ENCODE data around the gene HOXD4.

DNA sequence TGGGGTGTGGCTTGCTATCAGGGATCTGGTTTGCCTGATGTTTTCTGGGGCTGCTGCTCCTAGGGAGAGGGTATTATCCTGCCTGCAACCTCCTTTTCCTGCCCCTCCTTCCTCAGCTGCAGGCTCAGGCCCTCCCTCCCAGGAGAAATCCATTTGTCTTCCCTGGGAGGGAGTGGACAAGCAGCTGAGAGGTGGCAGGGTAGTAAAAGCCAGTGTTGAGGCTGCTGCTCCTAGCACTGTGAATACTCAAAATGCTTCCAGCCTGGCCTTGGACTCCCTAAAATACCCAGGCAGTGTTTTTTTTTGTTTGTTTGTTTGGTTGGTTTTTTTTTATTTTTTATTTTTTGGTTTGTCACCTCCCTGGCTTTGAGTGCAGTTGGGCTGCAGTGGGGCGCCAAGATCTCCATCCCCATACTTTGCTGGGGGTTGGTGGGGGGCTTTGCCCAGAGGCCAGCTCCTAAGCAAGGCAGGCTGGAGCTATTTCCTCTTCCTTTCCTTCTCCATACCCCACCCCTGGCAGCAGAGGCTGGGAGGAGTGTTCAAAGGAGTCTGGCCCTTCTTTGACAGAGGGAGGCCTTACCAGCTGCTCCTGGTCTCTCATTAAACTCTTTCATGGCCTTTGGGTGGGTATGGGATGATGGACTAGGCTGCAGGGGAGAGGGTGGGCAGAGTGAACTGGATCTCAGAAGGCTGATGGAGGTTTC lies 19.4 kb downstream of the HOXD4 start:
- TF ChIP-seq, protein P1, sequence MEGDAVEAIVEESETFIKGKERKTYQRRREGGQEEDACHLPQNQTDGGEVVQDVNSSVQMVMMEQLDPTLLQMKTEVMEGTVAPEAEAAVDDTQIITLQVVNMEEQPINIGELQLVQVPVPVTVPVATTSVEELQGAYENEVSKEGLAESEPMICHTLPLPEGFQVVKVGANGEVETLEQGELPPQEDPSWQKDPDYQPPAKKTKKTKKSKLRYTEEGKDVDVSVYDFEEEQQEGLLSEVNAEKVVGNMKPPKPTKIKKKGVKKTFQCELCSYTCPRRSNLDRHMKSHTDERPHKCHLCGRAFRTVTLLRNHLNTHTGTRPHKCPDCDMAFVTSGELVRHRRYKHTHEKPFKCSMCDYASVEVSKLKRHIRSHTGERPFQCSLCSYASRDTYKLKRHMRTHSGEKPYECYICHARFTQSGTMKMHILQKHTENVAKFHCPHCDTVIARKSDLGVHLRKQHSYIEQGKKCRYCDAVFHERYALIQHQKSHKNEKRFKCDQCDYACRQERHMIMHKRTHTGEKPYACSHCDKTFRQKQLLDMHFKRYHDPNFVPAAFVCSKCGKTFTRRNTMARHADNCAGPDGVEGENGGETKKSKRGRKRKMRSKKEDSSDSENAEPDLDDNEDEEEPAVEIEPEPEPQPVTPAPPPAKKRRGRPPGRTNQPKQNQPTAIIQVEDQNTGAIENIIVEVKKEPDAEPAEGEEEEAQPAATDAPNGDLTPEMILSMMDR (IDR thresholded peaks at IDR 0.05 in 4 of 5, conservative IDR thresholded peaks at IDR 0.05 in 1 of 5) = no peak
- TF ChIP-seq POLR2A (IDR thresholded peaks at IDR 0.05) = no peak
